Hematopoietic multipotent progenitor cell treated with erythropoietin and hydrocortisone succinate and interleukin-3 and kit ligand, for 4 days (in vitro differentiated cells): ENCODE results near the gene FGF14.

ENCODE experiments used
- DNase-seq: peaks from one replicate; pipeline ENCODE4 v3.0.0-alpha.2; 2015

Gene FGF14

GRCh38 chr13:102309110-102309509, 92.7 kb downstream of the FGF14 start:
- no peak for DNase-seq

GRCh38 chr13:102302534-102302933, 99.3 kb downstream of the FGF14 start:
- no peak for DNase-seq

GRCh38 chr13:102300379-102300778, 101.5 kb downstream of the FGF14 start:
- no peak for DNase-seq

GRCh38 chr13:102299366-102299765, 102.5 kb downstream of the FGF14 start:
- DNase-seq = no peak

- DNase-seq = no peak
These were observed 103.8 kb downstream of the FGF14 start for GRCh38 chr13:102298051-102298450.

GRCh38 chr13:102295316-102296048, 106.4 kb downstream of the FGF14 start:
- no peak for DNase-seq

- no peak for DNase-seq
These were observed 107.3 kb downstream of the FGF14 start for GRCh38 chr13:102294407-102295018.

- DNase-seq = no peak
These were observed 108.1 kb downstream of the FGF14 start for GRCh38 chr13:102293723-102294122.

- DNase-seq = no peak
These were observed 110.1 kb downstream of the FGF14 start for GRCh38 chr13:102291587-102292218.

- DNase-seq = no peak
These were observed 112.2 kb downstream of the FGF14 start for GRCh38 chr13:102289606-102290005.

GRCh38 chr13:102286326-102286725, 115.5 kb downstream of the FGF14 start:
- no peak for DNase-seq

GRCh38 chr13:102280366-102280765, 121.5 kb downstream of the FGF14 start:
- no peak for DNase-seq

GRCh38 chr13:102277286-102277685, 124.6 kb downstream of the FGF14 start:
- DNase-seq = no peak

GRCh38 chr13:102276404-102276803, 125.4 kb downstream of the FGF14 start:
- DNase-seq = no peak

GRCh38 chr13:102275969-102276368, 125.9 kb downstream of the FGF14 start:
- DNase-seq = no peak

- DNase-seq = no peak
These were observed 128.7 kb downstream of the FGF14 start for GRCh38 chr13:102273111-102273510.

- DNase-seq = no peak
These were observed 134.7 kb downstream of the FGF14 start for GRCh38 chr13:102267191-102267590.

- DNase-seq = no peak
These were observed 140.0 kb downstream of the FGF14 start for GRCh38 chr13:102261809-102262208.

- no peak for DNase-seq
These were observed 140.5 kb downstream of the FGF14 start for GRCh38 chr13:102261316-102261715.

GRCh38 chr13:102260256-102260655, 141.6 kb downstream of the FGF14 start:
- no peak for DNase-seq

- DNase-seq = no peak
These were observed 146.4 kb downstream of the FGF14 start for GRCh38 chr13:102255409-102255808.

GRCh38 chr13:102251817-102252216, 150.0 kb downstream of the FGF14 start:
- no peak for DNase-seq

- DNase-seq = no peak
These were observed 151.4 kb downstream of the FGF14 start for GRCh38 chr13:102250448-102250847.

- no peak for DNase-seq
These were observed 157.1 kb downstream of the FGF14 start for GRCh38 chr13:102244607-102245227.
